ENCODE data around the gene VRK1.

VRK1 gene

GRCh38 chr14:96752125-96752524 lies 45.1 kb upstream of the VRK1 start:
- H3K4me3 ChIP-seq (ENCODE audit: low read depth, low read length): no peak overlapping the region
- no peak overlapping the region for H3K4me2 ChIP-seq (ENCODE audit: low read length)
- no peak for DNase-seq
- H3K14ac ChIP-seq (ENCODE audit: low read length): no peak overlapping the region
- H3K27ac ChIP-seq (ENCODE audit: low read depth, low read length): no peak overlapping the region
- no peaks in the 10 kb centered on the region for H3K9me3 ChIP-seq (ENCODE audit: insufficient read depth, low read depth, low read length)
- no peak overlapping the region for H4K12ac ChIP-seq (ENCODE audit: low read depth, low read length)
- H2BK5ac ChIP-seq (ENCODE audit: low read depth, low read length, poor library complexity): no peak overlapping the region
- no peak overlapping the region for H3K9ac ChIP-seq (ENCODE audit: low read length)
- no peak overlapping the region for H2BK120ac ChIP-seq (ENCODE audit: insufficient read depth, low read length, poor library complexity)
- no peaks in the 10 kb centered on the region for H3K79me2 ChIP-seq (ENCODE audit: control insufficient read depth, insufficient read depth, low read length, poor library complexity)
- no peak overlapping the region for H2AK5ac ChIP-seq (ENCODE audit: low read length)
- WGBS (ENCODE audit: extremely low coverage, insufficient coverage, insufficient read length): no CpG with 5 or more reads among the region's 5 CpGs
- H3K4ac ChIP-seq (ENCODE audit: low read depth, low read length): no peak overlapping the region
- no peak overlapping the region for H3K23ac ChIP-seq (ENCODE audit: low read length)
- no peak overlapping the region for H2BK12ac ChIP-seq (ENCODE audit: low read length)
- H4K91ac ChIP-seq (ENCODE audit: low read depth, low read length): no peak overlapping the region
- H3K36me3 ChIP-seq (ENCODE audit: control insufficient read depth in 1 of 2, insufficient read depth in 2 of 2, low read length in 2 of 2): no peaks in the 10 kb centered on the region
- no peaks in the 10 kb centered on the region for H3K27me3 ChIP-seq (ENCODE audit: insufficient read depth, low read length)
- H3K18ac ChIP-seq (ENCODE audit: low read length): no peak overlapping the region
- no peak overlapping the region for H2AFZ ChIP-seq (ENCODE audit: insufficient read depth, low read length, poor library complexity)
- no peaks in the 10 kb centered on the region for H3K4me1 ChIP-seq (ENCODE audit: control insufficient read depth in 1 of 2, insufficient read depth in 2 of 2, low read length in 2 of 2)
- no peaks in the 10 kb centered on the region for H3K79me1 ChIP-seq (ENCODE audit: low read length)
- H4K8ac ChIP-seq (ENCODE audit: low read depth, low read length): no peak overlapping the region

- no CpG with 5 or more reads among the region's 3 CpGs for WGBS (ENCODE audit: extremely low coverage, insufficient coverage, insufficient read length)
- no peak for DNase-seq
- Histone ChIP-seq H4K8ac (ENCODE audit: low read depth, low read length) (no peak overlapping the region), H3K27me3 (ENCODE audit: insufficient read depth, low read length) (no peaks in the 10 kb centered on the region), H2BK120ac (ENCODE audit: insufficient read depth, low read length, poor library complexity) (no peak overlapping the region), H3K4me1 (ENCODE audit: control insufficient read depth in 1 of 2, insufficient read depth in 2 of 2, low read length in 2 of 2) (no peaks in the 10 kb centered on the region), H2BK12ac (ENCODE audit: low read length) (no peak overlapping the region), H3K14ac (ENCODE audit: low read length) (no peak overlapping the region), H3K27ac (ENCODE audit: low read depth, low read length) (no peak overlapping the region), H3K79me2 (ENCODE audit: control insufficient read depth, insufficient read depth, low read length, poor library complexity) (no peaks in the 10 kb centered on the region), H2AK5ac (ENCODE audit: low read length) (no peak overlapping the region), H3K79me1 (ENCODE audit: low read length) (no peaks in the 10 kb centered on the region), H2BK5ac (ENCODE audit: low read depth, low read length, poor library complexity) (no peak overlapping the region), H3K23ac (ENCODE audit: low read length) (no peak overlapping the region), H3K36me3 (ENCODE audit: control insufficient read depth in 1 of 2, insufficient read depth in 2 of 2, low read length in 2 of 2) (no peaks in the 10 kb centered on the region), H4K91ac (ENCODE audit: low read depth, low read length) (no peak overlapping the region), H3K4me3 (ENCODE audit: low read depth, low read length) (no peak overlapping the region), H3K4ac (ENCODE audit: low read depth, low read length) (no peak overlapping the region), H3K4me2 (ENCODE audit: low read length) (no peak overlapping the region), H2AFZ (ENCODE audit: insufficient read depth, low read length, poor library complexity) (no peak overlapping the region), H3K9me3 (ENCODE audit: insufficient read depth, low read depth, low read length) (no peaks in the 10 kb centered on the region), H3K18ac (ENCODE audit: low read length) (no peak overlapping the region), H4K12ac (ENCODE audit: low read depth, low read length) (no peak overlapping the region), H3K9ac (ENCODE audit: low read length) (no peak overlapping the region)
Observed at GRCh38 chr14:96752594-96752993, 44.6 kb upstream of the VRK1 start.

DNA sequence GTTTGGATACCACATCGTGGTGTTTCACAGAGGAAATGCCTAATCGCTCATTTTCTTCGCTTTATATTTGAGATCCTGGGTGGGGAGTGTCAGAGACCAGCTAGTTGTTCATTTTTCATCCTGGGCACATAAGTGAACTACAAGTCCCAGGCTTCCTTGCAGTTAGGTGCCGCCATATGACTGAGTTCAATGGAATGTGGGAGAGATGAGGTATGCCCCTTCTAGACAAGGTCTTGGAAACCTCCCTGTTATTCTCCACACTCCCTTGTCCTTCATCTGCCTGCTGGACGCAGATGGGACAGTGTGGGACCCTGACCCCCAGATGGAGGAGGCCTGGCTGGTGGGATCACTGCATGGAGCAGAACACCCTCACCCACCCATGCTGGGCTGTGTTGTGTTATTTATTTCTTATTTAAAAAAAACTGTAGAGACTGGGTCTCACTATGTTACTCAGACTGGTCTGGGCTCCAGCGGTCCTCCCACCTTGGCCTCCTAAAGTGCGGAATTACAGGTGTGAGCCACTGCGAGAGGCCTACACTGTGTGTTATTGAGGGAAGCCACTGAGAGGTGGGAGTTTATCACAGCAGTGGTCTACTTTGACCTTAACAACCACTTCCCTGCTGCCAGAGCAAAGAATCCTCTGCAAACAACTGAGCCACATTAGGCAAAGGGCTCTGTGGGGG lies 42.9 kb upstream of the VRK1 start:
- H2BK12ac ChIP-seq (ENCODE audit: low read length): no peak overlapping the region
- H3K23ac ChIP-seq (ENCODE audit: low read length): no peak overlapping the region
- H3K4me3 ChIP-seq (ENCODE audit: low read depth, low read length): no peak overlapping the region
- H3K79me1 ChIP-seq (ENCODE audit: low read length): no peaks in the 10 kb centered on the region
- no peak overlapping the region for H2BK120ac ChIP-seq (ENCODE audit: insufficient read depth, low read length, poor library complexity)
- no peak overlapping the region for H2BK5ac ChIP-seq (ENCODE audit: low read depth, low read length, poor library complexity)
- no peak overlapping the region for H2AK5ac ChIP-seq (ENCODE audit: low read length)
- H2AFZ ChIP-seq (ENCODE audit: insufficient read depth, low read length, poor library complexity): no peak overlapping the region
- H3K4ac ChIP-seq (ENCODE audit: low read depth, low read length): no peak overlapping the region
- no peaks in the 10 kb centered on the region for H3K27me3 ChIP-seq (ENCODE audit: insufficient read depth, low read length)
- whole genome bisulfite sequencing (ENCODE audit: extremely low coverage, insufficient coverage, insufficient read length): no CpG with 5 or more reads among the region's 8 CpGs
- H3K79me2 ChIP-seq (ENCODE audit: control insufficient read depth, insufficient read depth, low read length, poor library complexity): no peaks in the 10 kb centered on the region
- no peak overlapping the region for H3K18ac ChIP-seq (ENCODE audit: low read length)
- H4K91ac ChIP-seq (ENCODE audit: low read depth, low read length): no peak overlapping the region
- H3K4me1 ChIP-seq (ENCODE audit: control insufficient read depth in 1 of 2, insufficient read depth in 2 of 2, low read length in 2 of 2): no peaks in the 10 kb centered on the region
- no peak overlapping the region for H3K9ac ChIP-seq (ENCODE audit: low read length)
- no peak overlapping the region for H3K14ac ChIP-seq (ENCODE audit: low read length)
- H3K36me3 ChIP-seq (ENCODE audit: control insufficient read depth in 1 of 2, insufficient read depth in 2 of 2, low read length in 2 of 2): no peaks in the 10 kb centered on the region
- DNase-seq: no peak
- H3K27ac ChIP-seq (ENCODE audit: low read depth, low read length): no peak overlapping the region
- no peaks in the 10 kb centered on the region for H3K9me3 ChIP-seq (ENCODE audit: insufficient read depth, low read depth, low read length)
- H4K12ac ChIP-seq (ENCODE audit: low read depth, low read length): no peak overlapping the region
- no peak overlapping the region for H4K8ac ChIP-seq (ENCODE audit: low read depth, low read length)
- H3K4me2 ChIP-seq (ENCODE audit: low read length): no peak overlapping the region

DNA sequence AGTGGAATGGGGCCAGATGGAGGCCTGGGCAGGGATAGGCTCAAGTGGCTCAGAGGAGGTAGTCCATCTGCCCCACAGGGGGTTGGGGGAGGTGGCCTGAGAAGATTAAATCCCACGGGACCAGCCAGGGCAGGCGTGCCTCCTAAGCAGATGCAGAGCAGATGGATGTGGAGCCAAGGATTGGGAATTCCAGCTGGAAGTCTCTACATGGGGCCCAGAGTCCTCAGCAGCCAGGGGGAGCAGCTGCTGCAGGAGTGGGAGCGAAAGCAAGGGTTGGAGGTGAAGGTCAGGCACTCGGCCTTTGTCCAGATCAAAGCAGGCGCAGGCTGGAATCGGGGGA lies 42.4 kb upstream of the VRK1 start:
- no peak for DNase-seq
- no peak overlapping the region for H3K27ac ChIP-seq (ENCODE audit: low read depth, low read length)
- no peak overlapping the region for H3K18ac ChIP-seq (ENCODE audit: low read length)

More for the DNA sequence above, 42.4 kb upstream of the VRK1 start:
- H4K8ac ChIP-seq (ENCODE audit: low read depth, low read length): no peak overlapping the region
- no CpG with 5 or more reads among the region's 6 CpGs for WGBS (ENCODE audit: extremely low coverage, insufficient coverage, insufficient read length)
- H3K9me3 ChIP-seq (ENCODE audit: insufficient read depth, low read depth, low read length): no peaks in the 10 kb centered on the region
- no peak overlapping the region for H2BK5ac ChIP-seq (ENCODE audit: low read depth, low read length, poor library complexity)
- no peak overlapping the region for H2BK12ac ChIP-seq (ENCODE audit: low read length)
- H2AK5ac ChIP-seq (ENCODE audit: low read length): no peak overlapping the region
- H3K27me3 ChIP-seq (ENCODE audit: insufficient read depth, low read length): no peaks in the 10 kb centered on the region
- no peak overlapping the region for H3K4me2 ChIP-seq (ENCODE audit: low read length)
- no peak overlapping the region for H4K12ac ChIP-seq (ENCODE audit: low read depth, low read length)
- no peak overlapping the region for H4K91ac ChIP-seq (ENCODE audit: low read depth, low read length)
- no peak overlapping the region for H3K4ac ChIP-seq (ENCODE audit: low read depth, low read length)
- H3K79me2 ChIP-seq (ENCODE audit: control insufficient read depth, insufficient read depth, low read length, poor library complexity): no peaks in the 10 kb centered on the region
- H3K79me1 ChIP-seq (ENCODE audit: low read length): no peaks in the 10 kb centered on the region
- H3K36me3 ChIP-seq (ENCODE audit: control insufficient read depth in 1 of 2, insufficient read depth in 2 of 2, low read length in 2 of 2): no peaks in the 10 kb centered on the region
- no peak overlapping the region for H2BK120ac ChIP-seq (ENCODE audit: insufficient read depth, low read length, poor library complexity)
- H3K9ac ChIP-seq (ENCODE audit: low read length): no peak overlapping the region
- no peak overlapping the region for H3K4me3 ChIP-seq (ENCODE audit: low read depth, low read length)
- H3K14ac ChIP-seq (ENCODE audit: low read length): no peak overlapping the region
- H3K4me1 ChIP-seq (ENCODE audit: control insufficient read depth in 1 of 2, insufficient read depth in 2 of 2, low read length in 2 of 2): no peaks in the 10 kb centered on the region
- H2AFZ ChIP-seq (ENCODE audit: insufficient read depth, low read length, poor library complexity): no peak overlapping the region
- no peak overlapping the region for H3K23ac ChIP-seq (ENCODE audit: low read length)
